SK-N-SH (cell line): ENCODE measurements around the gene CNTNAP2.

Source experiments
- CHD2 ChIP-seq: fragments of 150-350 bp; IDR thresholded peaks from 2 replicates; pipeline ENCODE4 v1.6.1; 2018; ENCODE audit warnings: low read length; ENCODE audit not compliant: partially characterized antibody
- CTCF ChIP-seq: fragments of 200-600 bp; sonication (generic); IDR thresholded peaks from 2 replicates; pipeline ENCODE4 v1.6.1; 2017; ENCODE audit warnings: antibody characterized with exemption, mild to moderate bottlenecking, moderate library complexity
- ELF1 ChIP-seq: IDR thresholded peaks from 2 replicates; pipeline ENCODE4 v1.4.0; 2012
- EP300 ChIP-seq, 2 experiments: IDR thresholded peaks; 2 replicates each; pipeline versions ENCODE4 v1.4.0 to v1.6.1; 2012; ENCODE audit warnings: borderline replicate concordance in 1 of 2, low read depth in 1 of 2, low read length in 1 of 2
- EZH2phosphoT487 ChIP-seq: fragments of 200-600 bp; sonication (generic); IDR thresholded peaks from 2 replicates; pipeline ENCODE4 v1.6.1; 2017; ENCODE audit warnings: low read depth, mixed run types, mild to moderate bottlenecking, antibody characterized with exemption, moderate library complexity, borderline replicate concordance
- GABPA ChIP-seq: IDR thresholded peaks from 2 replicates; pipeline ENCODE4 v1.4.0; 2012; ENCODE audit warnings: low read depth, mild to moderate bottlenecking
- PBX3 ChIP-seq: IDR thresholded peaks from 2 replicates; pipeline ENCODE4; 2012
- POLR2AphosphoS5 ChIP-seq: IDR thresholded peaks from 2 replicates; pipeline ENCODE4 v1.6.1; 2012; ENCODE audit warnings: low read depth, low read length
- RAD21 ChIP-seq: IDR thresholded peaks from 2 replicates; pipeline ENCODE4 v1.6.1; 2012; ENCODE audit warnings: mild to moderate bottlenecking, low read length
- RCOR1 ChIP-seq: fragments of 150-350 bp; IDR thresholded peaks from 2 replicates; pipeline ENCODE4 v1.6.1; 2017; ENCODE audit warnings: antibody characterized with exemption, low read length
- RXRA ChIP-seq: IDR thresholded peaks from 2 replicates; pipeline ENCODE4 v1.4.0; 2012; ENCODE audit warnings: low read depth, mild to moderate bottlenecking, borderline replicate concordance
- SIN3A ChIP-seq: IDR thresholded peaks from 2 replicates; pipeline ENCODE4 v1.6.1; 2012; ENCODE audit warnings: low read depth, mild to moderate bottlenecking, low read length, moderate library complexity, borderline replicate concordance
- USF1 ChIP-seq: IDR thresholded peaks from 2 replicates; pipeline ENCODE4 v1.4.0; 2012; ENCODE audit warnings: low read depth, borderline replicate concordance
- YY1 ChIP-seq: IDR thresholded peaks from 2 replicates; pipeline ENCODE4 v1.4.0; 2012; ENCODE audit warnings: low read depth, mild to moderate bottlenecking

GRCh38 chr7:148306759-148307158 is 2190.2 kb downstream of the CNTNAP2 start:
- TF ChIP-seq CTCF (no peak), PBX3 (no peak), EZH2phosphoT487 (no peak), POLR2AphosphoS5 (no peak), GABPA (no peak), RXRA (no peak), RAD21 (no peak), CHD2 (no peak), YY1 (no peak), EP300 (IDR thresholded peaks at IDR 0.05; ENCODE audit: borderline replicate concordance in 1 of 2, low read depth in 1 of 2, low read length in 1 of 2) (no peak), RCOR1 (no peak), USF1 (no peak), SIN3A (no peak), ELF1 (no peak)
